ENCODE measurements around the gene CREB5. TPM values are rescaled to one million over a fixed set of nuclear protein-coding genes. Genes with fewer than 3 reads are reported as not detected.

Gene CREB5
- total RNA-seq, 2 donors from 2014 or later = 0.53 to 2.6 TPM

- no peaks in the 10 kb centered on the region for H3K9me3 ChIP-seq (ENCODE audit: control insufficient read depth, low read length)
- peaks cover 15% of the 10 kb centered on the region for H3K27me3 ChIP-seq (ENCODE audit: control insufficient read depth, insufficient read depth, low read length, poor library complexity, severe bottlenecking)
- no peak overlapping the region for H3K4me3 ChIP-seq (ENCODE audit: low read length)
- 95 to 100% methylated on average over 2 of the region's 2 CpGs for WGBS, 2 experiments (ENCODE audit: insufficient coverage in 1 of 2, insufficient read length in 1 of 2)
- no peak overlapping the region for H3K9ac ChIP-seq (ENCODE audit: extremely low read depth, low read length, poor library complexity, severe bottlenecking)
- H3K36me3 Mint-ChIP-seq (ENCODE audit: low read depth) = no peaks in the 10 kb centered on the region
- no peak for DNase-seq
- no peaks in the 10 kb centered on the region for H3K9me3 Mint-ChIP-seq
- peaks cover 2% of the 10 kb centered on the region for H3K27me3 Mint-ChIP-seq (ENCODE audit: insufficient read depth)
- TF ChIP-seq, protein P1, sequence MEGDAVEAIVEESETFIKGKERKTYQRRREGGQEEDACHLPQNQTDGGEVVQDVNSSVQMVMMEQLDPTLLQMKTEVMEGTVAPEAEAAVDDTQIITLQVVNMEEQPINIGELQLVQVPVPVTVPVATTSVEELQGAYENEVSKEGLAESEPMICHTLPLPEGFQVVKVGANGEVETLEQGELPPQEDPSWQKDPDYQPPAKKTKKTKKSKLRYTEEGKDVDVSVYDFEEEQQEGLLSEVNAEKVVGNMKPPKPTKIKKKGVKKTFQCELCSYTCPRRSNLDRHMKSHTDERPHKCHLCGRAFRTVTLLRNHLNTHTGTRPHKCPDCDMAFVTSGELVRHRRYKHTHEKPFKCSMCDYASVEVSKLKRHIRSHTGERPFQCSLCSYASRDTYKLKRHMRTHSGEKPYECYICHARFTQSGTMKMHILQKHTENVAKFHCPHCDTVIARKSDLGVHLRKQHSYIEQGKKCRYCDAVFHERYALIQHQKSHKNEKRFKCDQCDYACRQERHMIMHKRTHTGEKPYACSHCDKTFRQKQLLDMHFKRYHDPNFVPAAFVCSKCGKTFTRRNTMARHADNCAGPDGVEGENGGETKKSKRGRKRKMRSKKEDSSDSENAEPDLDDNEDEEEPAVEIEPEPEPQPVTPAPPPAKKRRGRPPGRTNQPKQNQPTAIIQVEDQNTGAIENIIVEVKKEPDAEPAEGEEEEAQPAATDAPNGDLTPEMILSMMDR (conservative IDR thresholded peaks at IDR 0.05) = no peak
- peaks cover 12% of the 10 kb centered on the region for H3K4me1 Mint-ChIP-seq
- no peak overlapping the region for H3K27ac Mint-ChIP-seq
- H3K36me3 ChIP-seq (ENCODE audit: control insufficient read depth, insufficient read depth, low read length) = no peaks in the 10 kb centered on the region
- H3K27ac ChIP-seq (ENCODE audit: low read depth, low read length) = no peak overlapping the region
- no peak overlapping the region for H3K4me3 Mint-ChIP-seq
- no peaks in the 10 kb centered on the region for H3K4me1 ChIP-seq (ENCODE audit: control insufficient read depth, insufficient read depth, low read length)
These were observed 213.1 kb downstream of the CREB5 start for GRCh38 chr7:28625432-28625831.

DNA sequence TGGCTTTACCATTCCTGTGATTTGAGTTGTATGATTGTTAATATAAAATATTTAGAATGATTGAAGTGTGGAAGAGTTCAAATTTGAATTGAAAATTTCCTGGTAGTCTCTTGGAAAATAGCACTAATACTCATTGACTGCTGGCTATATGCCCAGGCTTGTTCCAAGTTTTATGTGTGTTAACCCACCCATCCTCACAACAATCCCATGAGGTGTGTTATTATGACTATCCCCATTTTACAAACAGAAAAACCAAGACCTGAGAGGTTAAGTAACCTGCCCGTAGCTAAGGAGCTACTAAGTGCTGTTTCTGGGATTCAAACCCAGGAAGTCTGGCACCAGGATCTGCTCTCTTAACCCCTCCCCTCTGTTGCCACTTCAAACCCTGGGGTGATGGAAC lies 213.9 kb downstream of the CREB5 start:
- Mint-ChIP-seq H3K9me3 (no peaks in the 10 kb centered on the region), H3K4me3 (no peak overlapping the region), H3K4me1 (peaks cover 12% of the 10 kb centered on the region), H3K27ac (no peak overlapping the region), H3K27me3 (ENCODE audit: insufficient read depth) (peaks cover 2% of the 10 kb centered on the region), H3K36me3 (ENCODE audit: low read depth) (no peaks in the 10 kb centered on the region)
- no peak for DNase-seq
- 97% methylated on average over 1 of the region's 1 CpG; no CpG with 5 or more reads in 1 of the 2 experiments for WGBS, 2 experiments (ENCODE audit: insufficient coverage in 1 of 2, insufficient read length in 1 of 2)
- Histone ChIP-seq H3K36me3 (ENCODE audit: control insufficient read depth, insufficient read depth, low read length) (no peaks in the 10 kb centered on the region), H3K4me1 (ENCODE audit: control insufficient read depth, insufficient read depth, low read length) (no peaks in the 10 kb centered on the region), H3K9me3 (ENCODE audit: control insufficient read depth, low read length) (no peaks in the 10 kb centered on the region), H3K4me3 (ENCODE audit: low read length) (no peak overlapping the region), H3K27me3 (ENCODE audit: control insufficient read depth, insufficient read depth, low read length, poor library complexity, severe bottlenecking) (peaks cover 14% of the 10 kb centered on the region), H3K9ac (ENCODE audit: extremely low read depth, low read length, poor library complexity, severe bottlenecking) (no peak overlapping the region), H3K27ac (ENCODE audit: low read depth, low read length) (no peak overlapping the region)
- TF ChIP-seq, protein P1 (conservative IDR thresholded peaks at IDR 0.05) = no peak

GRCh38 chr7:28626624-28627262 lies 214.4 kb downstream of the CREB5 start:
- H3K9me3 ChIP-seq (ENCODE audit: control insufficient read depth, low read length) = no peaks in the 10 kb centered on the region
- no peak overlapping the region for H3K27ac ChIP-seq (ENCODE audit: low read depth, low read length)
- no peak overlapping the region for H3K4me3 ChIP-seq (ENCODE audit: low read length)
- H3K27me3 ChIP-seq (ENCODE audit: control insufficient read depth, insufficient read depth, low read length, poor library complexity, severe bottlenecking) = peaks cover 10% of the 10 kb centered on the region
- TF ChIP-seq, protein P1 (conservative IDR thresholded peaks at IDR 0.05) = peak; percentile 97
- Mint-ChIP-seq H3K9me3 (no peaks in the 10 kb centered on the region), H3K4me1 (peaks cover 12% of the 10 kb centered on the region), H3K36me3 (ENCODE audit: low read depth) (no peaks in the 10 kb centered on the region), H3K27me3 (ENCODE audit: insufficient read depth) (peaks cover 5% of the 10 kb centered on the region), H3K27ac (no peak overlapping the region), H3K4me3 (no peak overlapping the region)
- H3K36me3 ChIP-seq (ENCODE audit: control insufficient read depth, insufficient read depth, low read length) = no peaks in the 10 kb centered on the region
- WGBS, 2 experiments (ENCODE audit: insufficient coverage in 1 of 2, insufficient read length in 1 of 2) = 55 to 57% methylated on average over 6 to 8 of the region's 8 CpGs
- DNase-seq = peak; percentile 83
- no peak overlapping the region for H3K9ac ChIP-seq (ENCODE audit: extremely low read depth, low read length, poor library complexity, severe bottlenecking)
- no peaks in the 10 kb centered on the region for H3K4me1 ChIP-seq (ENCODE audit: control insufficient read depth, insufficient read depth, low read length)
